HUES48 (cell line): ENCODE data around the gene TLE7.

Experiments used
- H3K27ac ChIP-seq: one replicate; pipeline ENCODE4 v1.7.0; 2013; ENCODE audit warnings: low read depth, low read length, inconsistent platforms
- H3K27me3 ChIP-seq: 2 replicates; pipeline ENCODE4 v1.6.1; 2013; ENCODE audit warnings: mild to moderate bottlenecking, low read length; ENCODE audit not compliant: control insufficient read depth, insufficient read depth
- H3K36me3 ChIP-seq: 2 replicates; pipeline ENCODE4 v1.6.1; 2013; ENCODE audit warnings: low read length; ENCODE audit not compliant: control insufficient read depth, insufficient read depth
- H3K4me1 ChIP-seq: 2 replicates; pipeline ENCODE4 v1.6.1; 2013; ENCODE audit warnings: mild to moderate bottlenecking, low read length; ENCODE audit not compliant: control insufficient read depth, insufficient read depth
- H3K4me3 ChIP-seq: 2 replicates; pipeline ENCODE4 v1.5.1; 2013; ENCODE audit warnings: mild to moderate bottlenecking, low read depth, low read length
- H3K9ac ChIP-seq: 2 replicates; pipeline ENCODE4 v1.6.1; 2013; ENCODE audit warnings: mild to moderate bottlenecking, low read depth, low read length, moderate library complexity
- H3K9me3 ChIP-seq: 2 replicates; pipeline ENCODE4 v1.6.1; 2013; ENCODE audit warnings: low read length; ENCODE audit not compliant: control insufficient read depth, insufficient read depth

TLE7 gene

DNA sequence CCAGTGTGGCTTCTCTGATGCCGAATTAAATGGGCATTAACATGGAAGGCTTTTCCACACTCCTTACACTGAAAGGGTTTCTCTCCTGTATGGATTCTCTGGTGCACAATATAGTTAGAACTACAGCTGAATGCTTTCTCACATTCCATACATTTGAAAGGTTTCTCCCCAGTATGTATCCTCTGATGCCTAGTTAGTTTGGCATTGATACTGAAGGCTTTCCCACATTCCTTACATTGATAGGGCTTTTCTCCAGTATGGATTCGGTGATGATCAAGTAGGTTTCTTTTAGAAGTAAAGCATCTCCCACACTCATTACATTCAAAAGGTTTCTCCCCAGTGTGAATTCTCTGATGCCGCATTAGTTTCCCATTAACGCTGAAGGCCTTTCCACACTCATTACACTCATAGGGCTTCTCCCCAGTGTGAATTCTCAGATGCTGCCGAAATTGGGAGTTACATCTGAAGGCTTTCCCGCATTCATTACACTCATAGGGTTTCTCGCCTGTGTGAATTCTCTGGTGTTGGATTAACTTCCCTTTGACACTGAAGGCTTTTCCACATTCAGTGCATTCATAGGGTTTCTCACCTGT, 6.5 kb upstream of the TLE7 start:
- Histone ChIP-seq H3K9ac (no peak overlapping the region), H3K9me3 (peaks cover 50% of the 10 kb centered on the region), H3K27me3 (no peaks in the 10 kb centered on the region), H3K4me1 (no peaks in the 10 kb centered on the region), H3K36me3 (peaks cover 46% of the 10 kb centered on the region), H3K4me3 (no peak overlapping the region), H3K27ac (no peak overlapping the region)

DNA sequence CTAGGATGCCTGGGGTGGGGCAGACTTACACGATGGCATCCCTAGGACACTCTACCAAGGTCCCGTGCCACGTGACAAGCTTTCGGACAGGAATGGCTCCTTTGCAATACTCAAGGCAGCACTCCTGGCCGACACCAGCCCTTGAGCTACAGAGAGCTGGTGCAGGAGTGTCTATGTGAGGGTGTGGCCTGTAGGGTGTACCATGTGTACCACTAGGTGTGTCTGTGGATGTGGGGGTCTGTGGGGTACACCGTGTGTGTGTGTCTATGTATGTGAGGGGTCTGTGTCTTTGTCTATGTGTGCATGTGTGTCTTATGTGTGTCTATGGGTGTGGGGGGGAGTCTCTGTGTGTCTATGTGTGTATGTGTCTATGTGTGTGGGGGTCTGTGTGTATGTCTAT, 1.9 kb upstream of the TLE7 start:
- no peaks in the 10 kb centered on the region for H3K27me3 ChIP-seq
- H3K4me1 ChIP-seq = no peaks in the 10 kb centered on the region
- peaks cover 28% of the 10 kb centered on the region for H3K9me3 ChIP-seq
- H3K4me3 ChIP-seq = no peak overlapping the region
- H3K36me3 ChIP-seq = peaks cover 10% of the 10 kb centered on the region
- no peak overlapping the region for H3K9ac ChIP-seq
- H3K27ac ChIP-seq = no peak overlapping the region

DNA sequence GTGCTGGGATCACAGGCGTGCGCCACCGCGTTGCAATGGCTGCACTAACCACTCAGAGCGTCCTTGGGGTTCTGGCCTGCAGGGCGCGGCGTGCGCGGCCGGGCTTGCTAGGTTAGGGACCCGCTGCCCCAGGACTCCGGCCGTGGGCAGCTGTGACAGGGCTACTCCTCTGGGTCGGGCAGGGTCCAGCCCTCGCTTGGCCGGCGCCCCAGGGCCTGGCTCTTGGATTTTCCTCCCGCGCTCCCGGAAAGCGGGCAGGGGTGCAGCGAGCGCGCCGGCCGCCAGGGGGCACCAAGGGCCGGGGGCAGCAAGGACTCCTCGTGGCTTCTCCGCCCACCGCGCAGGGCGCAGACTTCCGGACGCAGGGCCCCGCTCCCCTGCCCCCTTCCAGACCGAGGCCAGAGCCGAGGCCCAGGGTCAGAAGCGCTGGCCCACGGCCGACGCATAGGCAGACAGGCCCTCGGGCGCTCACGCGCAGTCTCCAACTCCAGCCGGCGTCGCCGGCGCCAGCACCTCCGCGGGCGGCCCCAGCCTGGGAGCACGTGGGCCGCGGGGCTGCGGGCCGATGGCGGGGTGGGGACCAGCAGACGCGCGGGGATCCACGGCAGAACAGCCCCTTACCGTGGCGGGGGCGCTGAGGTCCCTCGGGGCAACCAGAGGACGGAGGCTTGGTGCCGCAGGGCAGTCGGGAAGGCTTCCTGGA, 355 bp downstream of the TLE7 start:
- Histone ChIP-seq H3K4me1 (no peaks in the 10 kb centered on the region), H3K27ac (no peak overlapping the region), H3K27me3 (no peaks in the 10 kb centered on the region), H3K4me3 (no peak overlapping the region), H3K9ac (no peak overlapping the region), H3K36me3 (no peaks in the 10 kb centered on the region), H3K9me3 (0 out of 2 replicates have a peak, but pooled peaks cover 6% of the 10 kb centered on the region)

DNA sequence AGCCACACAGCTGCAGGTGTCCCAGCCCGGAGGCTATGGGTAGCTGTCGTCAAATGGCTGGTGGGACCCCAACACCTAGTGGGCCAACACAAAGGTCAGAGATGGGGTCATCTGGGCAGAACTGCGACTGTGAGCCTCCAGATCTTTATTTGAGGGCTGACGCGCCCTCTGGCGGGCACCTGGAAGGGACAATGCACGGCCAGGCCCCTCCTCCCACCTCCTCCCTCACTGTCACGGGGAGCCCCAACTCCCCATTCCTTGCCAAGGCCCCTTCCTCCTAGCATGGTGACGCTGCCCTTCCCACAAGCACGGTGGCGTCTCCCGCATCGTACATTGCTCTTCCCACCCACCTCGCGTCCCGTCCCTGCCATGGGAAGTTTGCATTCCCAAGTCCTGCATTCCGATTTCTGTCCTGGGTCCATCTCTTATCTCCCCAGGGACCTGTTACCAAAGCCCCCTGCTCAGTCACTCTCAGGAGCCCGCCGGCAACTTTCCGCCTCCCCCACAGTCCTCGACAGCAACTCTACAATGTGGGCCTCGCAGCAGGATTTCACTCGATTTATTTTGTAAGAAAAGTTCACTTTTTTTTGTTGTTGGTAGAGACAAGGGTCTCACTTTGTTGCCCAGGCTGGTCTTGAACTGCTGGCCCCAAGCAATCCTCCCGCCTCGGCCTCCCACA, 1.0 kb downstream of the TLE7 start:
- no peak overlapping the region for H3K4me3 ChIP-seq

DNA sequence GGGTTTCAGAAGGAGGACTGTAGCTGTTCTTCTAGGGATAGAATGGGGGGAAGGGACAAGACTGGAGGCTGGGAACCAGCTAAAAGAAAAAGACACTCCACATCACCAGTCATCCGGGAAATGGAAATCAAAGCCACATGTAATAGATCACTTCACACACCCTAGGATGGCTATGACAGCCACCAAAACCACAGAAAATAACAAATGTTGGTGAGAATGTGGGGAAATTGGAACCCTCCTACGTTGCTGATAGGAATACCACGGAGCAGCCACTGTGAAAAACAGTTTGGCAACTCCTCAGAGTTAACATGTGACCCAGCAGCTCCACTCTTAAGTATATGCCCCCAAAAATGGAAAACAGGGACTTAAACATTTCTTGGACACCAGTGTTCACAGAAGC, 2.3 kb downstream of the TLE7 start:
- no peaks in the 10 kb centered on the region for H3K9me3 ChIP-seq
- no peak overlapping the region for H3K9ac ChIP-seq
- no peak overlapping the region for H3K4me3 ChIP-seq
- H3K27me3 ChIP-seq = no peaks in the 10 kb centered on the region
- no peak overlapping the region for H3K27ac ChIP-seq
- no peaks in the 10 kb centered on the region for H3K36me3 ChIP-seq
- no peaks in the 10 kb centered on the region for H3K4me1 ChIP-seq

More for the DNA sequence above, 1.0 kb downstream of the TLE7 start:
- Histone ChIP-seq H3K9ac (no peak overlapping the region), H3K36me3 (no peaks in the 10 kb centered on the region), H3K27me3 (no peaks in the 10 kb centered on the region), H3K4me1 (no peaks in the 10 kb centered on the region), H3K27ac (no peak overlapping the region), H3K9me3 (0 out of 2 replicates have a peak, but pooled peaks cover 1% of the 10 kb centered on the region)

DNA sequence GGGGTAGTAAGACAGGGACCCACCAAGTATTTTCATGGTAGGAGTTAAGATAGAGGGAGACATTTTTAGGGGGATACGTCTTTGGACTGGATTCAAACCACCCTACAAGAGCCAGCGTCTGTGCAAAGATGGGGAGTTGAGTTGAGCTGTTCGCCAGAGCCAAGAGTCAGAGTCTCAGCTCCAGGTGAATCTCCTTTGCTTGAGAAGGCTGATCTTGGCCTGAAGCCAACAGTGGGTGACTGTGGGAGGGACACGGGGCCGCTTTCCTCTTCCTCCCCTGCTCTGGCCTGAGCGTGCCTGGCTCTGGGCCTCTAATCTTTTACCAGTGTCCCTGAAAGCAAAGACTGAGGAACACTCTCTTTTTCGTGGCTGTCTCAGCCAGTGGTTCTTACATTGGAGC, 5.4 kb downstream of the TLE7 start:
- Histone ChIP-seq H3K4me3 (no peak overlapping the region), H3K27ac (no peak overlapping the region)

DNA sequence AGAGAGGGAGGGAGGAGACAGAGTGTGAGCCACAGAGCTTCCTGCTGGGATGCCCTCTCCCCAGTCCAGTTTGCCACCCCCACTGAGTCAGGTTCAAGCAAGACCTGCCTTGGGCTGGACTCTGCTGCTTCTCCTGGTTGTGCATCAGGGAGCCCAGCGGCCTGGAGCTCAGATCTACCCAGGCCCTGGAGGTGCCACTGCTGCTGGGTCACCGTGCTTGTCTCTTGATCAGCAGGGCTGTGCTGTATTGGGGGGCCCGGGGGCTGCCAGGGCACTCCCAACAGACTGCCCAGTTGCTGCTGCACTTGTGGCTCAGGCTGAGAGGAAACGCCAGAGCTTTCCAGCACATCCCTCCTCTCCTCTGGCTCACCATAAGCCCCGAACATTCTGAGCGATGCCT, 8.9 kb downstream of the TLE7 start:
- no peak overlapping the region for H3K9ac ChIP-seq
- no peak overlapping the region for H3K4me3 ChIP-seq
- no peaks in the 10 kb centered on the region for H3K36me3 ChIP-seq
- H3K4me1 ChIP-seq = no peaks in the 10 kb centered on the region
- H3K9me3 ChIP-seq = no peaks in the 10 kb centered on the region
- no peak overlapping the region for H3K27ac ChIP-seq
- H3K27me3 ChIP-seq = no peaks in the 10 kb centered on the region

More for the DNA sequence above, 5.4 kb downstream of the TLE7 start:
- no peaks in the 10 kb centered on the region for H3K36me3 ChIP-seq
- H3K4me1 ChIP-seq = no peaks in the 10 kb centered on the region
- H3K27me3 ChIP-seq = no peaks in the 10 kb centered on the region
- no peaks in the 10 kb centered on the region for H3K9me3 ChIP-seq
- H3K9ac ChIP-seq = no peak overlapping the region

DNA sequence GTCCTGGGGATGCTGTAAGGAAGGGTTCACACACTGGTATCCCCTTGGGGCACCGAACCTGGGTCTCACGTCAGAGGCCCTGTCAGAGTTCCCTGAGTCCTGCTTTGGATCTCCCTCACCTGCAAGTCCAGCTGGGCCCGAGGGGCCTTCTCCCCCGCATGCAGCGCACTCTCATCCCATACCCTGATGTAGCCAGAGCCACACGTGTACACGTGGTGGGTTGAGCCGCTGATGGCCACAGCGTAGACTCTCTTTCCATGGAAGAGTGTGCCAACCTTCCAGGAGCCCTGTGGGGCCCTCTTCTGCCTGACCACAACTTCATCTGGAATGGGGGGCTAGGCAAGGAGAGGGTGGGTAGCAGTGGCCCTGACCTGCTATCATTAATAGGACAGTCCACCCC, 9.9 kb downstream of the TLE7 start:
- Histone ChIP-seq H3K36me3 (no peaks in the 10 kb centered on the region), H3K9ac (no peak overlapping the region), H3K4me3 (no peak overlapping the region), H3K27ac (no peak overlapping the region), H3K9me3 (no peaks in the 10 kb centered on the region), H3K27me3 (no peaks in the 10 kb centered on the region), H3K4me1 (peaks cover 3% of the 10 kb centered on the region; the same call in 1 of the 2 replicates)

DNA sequence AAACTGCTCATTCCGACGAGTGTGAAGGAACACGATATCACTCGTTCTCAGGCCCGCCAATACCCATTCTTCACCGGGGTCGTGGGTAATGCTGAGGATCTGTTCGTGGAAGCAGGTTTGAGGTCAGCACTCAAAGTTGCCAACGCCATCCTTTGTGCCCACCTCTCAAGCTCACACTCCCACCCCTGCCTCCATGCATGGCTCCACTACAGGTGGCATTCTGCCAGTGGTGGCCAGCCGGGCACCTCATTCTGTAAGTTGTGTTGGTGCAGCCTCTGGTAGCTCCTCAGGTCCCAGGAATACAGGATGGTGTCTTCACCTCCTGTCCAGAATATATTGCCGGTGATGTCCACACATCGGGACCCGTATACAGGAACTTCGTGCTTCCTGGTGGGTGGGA, 10.7 kb downstream of the TLE7 start:
- no peaks in the 10 kb centered on the region for H3K9me3 ChIP-seq
- H3K4me1 ChIP-seq = peaks cover 7% of the 10 kb centered on the region; the same call in 1 of the 2 replicates
- no peak overlapping the region for H3K9ac ChIP-seq
- no peak overlapping the region for H3K27ac ChIP-seq
- no peaks in the 10 kb centered on the region for H3K36me3 ChIP-seq
- H3K4me3 ChIP-seq = no peak overlapping the region
- H3K27me3 ChIP-seq = no peaks in the 10 kb centered on the region

DNA sequence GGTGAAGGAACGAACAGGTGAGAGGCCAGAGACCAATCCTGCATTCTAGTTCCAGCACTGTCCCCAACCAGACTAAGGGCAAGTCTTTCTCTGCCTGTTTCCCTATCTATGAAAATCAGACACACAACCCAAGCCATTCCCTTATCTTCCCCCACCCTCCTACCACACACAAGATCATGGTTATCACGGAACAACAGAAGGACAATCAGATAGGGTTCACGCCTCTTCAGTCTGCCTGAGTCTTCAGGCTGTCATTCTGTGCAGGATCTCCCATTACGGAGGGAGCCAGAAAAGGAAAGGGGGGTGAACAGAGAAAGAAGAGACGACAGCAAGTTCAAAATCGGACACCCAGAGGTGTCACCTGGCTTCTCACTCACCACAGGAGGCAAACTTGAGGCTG, 11.1 kb downstream of the TLE7 start:
- Histone ChIP-seq H3K36me3 (no peaks in the 10 kb centered on the region), H3K9me3 (no peaks in the 10 kb centered on the region), H3K9ac (no peak overlapping the region), H3K4me1 (peaks cover 7% of the 10 kb centered on the region; the same call in 1 of the 2 replicates), H3K4me3 (no peak overlapping the region), H3K27ac (no peak overlapping the region), H3K27me3 (no peaks in the 10 kb centered on the region)

DNA sequence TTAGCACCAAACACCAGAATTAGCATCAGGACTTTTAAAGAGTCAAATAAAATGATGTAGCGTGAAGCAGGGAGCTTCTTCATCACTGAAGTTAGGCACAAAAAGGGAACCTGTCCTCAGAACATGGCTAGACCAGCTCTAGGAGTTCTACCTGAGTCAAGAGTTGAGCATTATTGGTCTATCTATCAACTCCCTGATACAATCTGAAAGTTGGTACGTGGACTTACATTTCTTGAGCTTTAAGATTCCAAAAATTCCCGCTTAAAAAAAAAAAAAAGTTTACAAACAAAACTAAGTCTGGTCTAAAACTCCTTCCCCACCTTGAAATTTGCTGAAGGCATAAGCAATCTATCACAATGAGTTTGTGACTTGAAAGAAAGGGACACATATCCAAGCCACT, 12.3 kb downstream of the TLE7 start:
- peaks cover 7% of the 10 kb centered on the region; the same call in 1 of the 2 replicates for H3K4me1 ChIP-seq
- no peaks in the 10 kb centered on the region for H3K9me3 ChIP-seq
- H3K4me3 ChIP-seq = no peak overlapping the region
- H3K36me3 ChIP-seq = no peaks in the 10 kb centered on the region
- no peak overlapping the region for H3K9ac ChIP-seq
- H3K27ac ChIP-seq = no peak overlapping the region
- H3K27me3 ChIP-seq = peaks cover 4% of the 10 kb centered on the region
